ENCODE results near the gene IMPDH2. TPM values are rescaled to one million over a fixed set of nuclear protein-coding genes. Genes with fewer than 3 reads are reported as not detected.

The IMPDH2 gene
- 96.7 TPM for polyA plus RNA-seq

DNA sequence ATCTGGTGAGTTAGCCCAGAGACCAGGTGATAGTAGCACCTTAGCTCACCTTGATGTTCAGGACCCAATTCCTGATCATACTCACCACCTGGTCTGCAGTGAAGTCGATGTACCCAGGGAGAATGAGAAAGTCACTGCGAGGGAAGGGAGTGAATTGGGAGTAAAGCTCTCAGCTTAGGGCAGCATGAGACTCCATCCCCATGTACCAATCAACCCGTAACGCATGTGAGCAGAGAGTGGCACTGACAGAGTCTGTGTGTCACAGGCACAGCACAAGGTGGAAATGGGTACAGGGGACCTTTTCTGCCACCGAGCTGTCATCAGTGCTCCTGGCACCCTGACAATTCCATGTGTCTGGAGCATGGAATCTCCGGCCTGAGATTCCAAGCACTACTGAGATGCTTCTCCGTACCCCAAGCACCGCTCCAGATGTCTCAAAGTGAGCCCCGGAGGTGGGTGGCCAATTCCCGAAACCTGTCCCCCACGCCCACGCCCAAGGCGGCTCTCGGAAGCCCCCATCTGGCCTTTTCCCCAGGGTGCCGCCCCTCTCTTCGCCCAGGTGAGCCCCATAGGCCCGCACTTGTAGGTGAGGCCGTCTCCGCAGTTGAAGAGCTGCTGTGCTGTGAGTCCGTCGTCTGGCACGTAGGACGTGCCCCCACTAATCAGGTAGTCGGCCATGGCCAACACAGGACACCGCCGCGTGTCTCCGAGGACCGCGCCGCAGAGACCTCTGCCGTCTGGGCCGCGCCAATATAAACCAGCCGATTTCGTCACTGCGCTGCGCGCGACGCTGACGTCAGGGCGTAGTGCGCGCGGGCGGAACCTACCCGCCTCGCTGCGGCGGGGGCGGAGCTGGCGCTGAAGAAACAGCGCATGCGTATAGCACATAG lies at the start of gene IMPDH2:
IMPDH2 (minus strand) TSS at position 726 of the 890 bp plus-strand sequence; CDS start at position 678, 48 bp downstream.
- no peaks in the 10 kb centered on the region for H3K27me3 Mint-ChIP-seq
- H3K27ac Mint-ChIP-seq: peak within 1 kb of the TSS; percentile 79 to 98 (median 91)
- no peaks in the 10 kb centered on the region for H3K36me3 Mint-ChIP-seq
- H3K9me3 Mint-ChIP-seq: no peaks in the 10 kb centered on the region
- H3K4me3 Mint-ChIP-seq: peak within 1 kb of the TSS; percentile 85 to 97 (median 94)
- H3K4me1 Mint-ChIP-seq: peaks cover 14 to 37% (median 20%) of the 10 kb centered on the region in 3 donors

DNA sequence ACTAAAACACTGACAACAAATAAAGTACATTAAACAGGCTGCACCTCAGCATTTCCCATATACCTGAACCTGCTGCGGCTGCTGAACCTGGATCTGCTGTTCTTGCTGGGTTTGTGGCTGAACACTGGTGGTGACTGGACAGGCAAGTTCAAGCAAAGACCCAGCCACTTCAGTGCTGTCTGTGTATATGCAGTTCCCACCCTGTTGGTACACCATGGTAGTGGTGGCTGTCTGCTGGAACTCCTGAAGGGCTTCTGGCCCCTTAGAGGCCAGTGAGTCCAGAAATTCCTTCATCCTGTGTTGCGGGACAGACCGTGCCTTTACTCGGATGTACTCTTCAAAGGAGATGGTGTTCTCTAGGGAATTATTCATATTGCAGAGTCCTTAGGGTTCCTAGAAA lies 47.4 kb upstream of the IMPDH2 start:
- Mint-ChIP-seq H3K27ac (peak overlapping the region in 1 of 3 donors; percentile 81), H3K27me3 (no peaks in the 10 kb centered on the region), H3K36me3 (peaks cover 3% of the 10 kb centered on the region), H3K4me1 (peaks cover 5 to 8% (median 6%) of the 10 kb centered on the region in 3 donors), H3K4me3 (no peak overlapping the region), H3K9me3 (no peaks in the 10 kb centered on the region)

DNA sequence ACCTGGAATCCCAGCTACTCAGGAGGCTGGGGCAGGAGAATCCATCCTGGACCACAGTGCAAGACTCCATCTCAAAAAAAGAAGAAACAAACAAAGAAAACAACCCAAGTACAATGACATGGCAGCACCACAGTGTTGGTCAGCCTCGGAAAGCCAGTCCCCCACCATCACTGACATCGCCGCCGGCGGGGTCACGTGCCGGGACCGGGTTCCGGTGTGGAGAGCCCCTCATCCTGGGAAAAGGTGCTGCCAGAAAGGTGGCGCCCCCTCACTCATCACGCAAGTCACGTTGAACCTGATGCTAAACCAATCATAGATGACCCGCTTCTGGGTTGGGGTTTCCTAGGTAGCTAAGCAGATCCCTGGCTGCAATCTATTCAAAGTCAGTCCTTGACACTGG lies 46.9 kb upstream of the IMPDH2 start:
- H3K4me1 Mint-ChIP-seq: peaks cover 5 to 8% (median 6%) of the 10 kb centered on the region in 3 donors
- H3K9me3 Mint-ChIP-seq: no peaks in the 10 kb centered on the region
- H3K27me3 Mint-ChIP-seq: no peaks in the 10 kb centered on the region
- no peak overlapping the region for H3K4me3 Mint-ChIP-seq
- H3K36me3 Mint-ChIP-seq: peaks cover 3% of the 10 kb centered on the region
- H3K27ac Mint-ChIP-seq: no peak overlapping the region

DNA sequence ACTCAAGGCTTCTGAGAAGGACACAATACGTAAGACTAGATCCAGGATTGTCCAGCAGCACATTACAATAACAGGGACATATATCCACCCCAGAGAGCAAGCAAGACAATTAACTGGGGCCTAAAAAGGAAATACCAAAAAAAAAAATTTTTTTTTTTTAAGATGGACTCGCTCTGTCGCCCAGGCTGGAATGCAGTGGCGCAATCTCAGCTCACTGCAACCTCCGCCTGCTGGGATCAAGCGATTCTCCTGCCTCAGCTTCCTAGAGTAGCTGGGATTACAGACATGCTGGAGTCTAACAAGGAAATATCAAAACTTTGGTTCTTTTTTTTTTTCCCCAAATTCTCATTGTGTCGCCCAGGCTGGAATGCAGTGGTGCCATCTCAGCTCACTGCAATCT lies 28.8 kb upstream of the IMPDH2 start:
- Mint-ChIP-seq H3K4me3 (no peak overlapping the region), H3K9me3 (no peaks in the 10 kb centered on the region), H3K4me1 (peaks cover 0 to 3% (median 2%) of the 10 kb centered on the region in 3 donors), H3K36me3 (no peaks in the 10 kb centered on the region), H3K27ac (no peak overlapping the region), H3K27me3 (no peaks in the 10 kb centered on the region)

DNA sequence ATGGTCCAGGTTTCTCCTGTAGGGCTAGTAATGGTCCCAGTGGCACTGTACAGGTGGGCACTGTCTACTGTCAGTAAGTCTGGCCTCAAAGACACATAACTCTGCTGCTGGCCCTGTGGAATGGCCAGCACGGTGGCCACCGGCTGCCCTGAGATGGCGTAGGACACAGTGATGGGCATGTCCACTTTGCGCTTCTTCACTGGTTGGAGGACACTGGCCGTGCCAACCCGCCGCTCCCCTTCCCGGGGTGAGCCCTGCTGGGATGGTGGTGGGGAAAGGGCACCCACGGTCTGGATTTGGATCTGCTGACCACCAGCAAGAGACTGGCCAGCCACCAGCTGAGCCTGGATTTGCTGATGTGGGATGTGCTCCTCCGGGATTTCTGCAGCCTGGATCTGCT lies 28.1 kb upstream of the IMPDH2 start:
- Mint-ChIP-seq H3K4me3 (no peak overlapping the region), H3K27ac (no peak overlapping the region), H3K36me3 (no peaks in the 10 kb centered on the region), H3K27me3 (no peaks in the 10 kb centered on the region), H3K9me3 (no peaks in the 10 kb centered on the region), H3K4me1 (peaks cover 0 to 4% (median 3%) of the 10 kb centered on the region in 3 donors)

DNA sequence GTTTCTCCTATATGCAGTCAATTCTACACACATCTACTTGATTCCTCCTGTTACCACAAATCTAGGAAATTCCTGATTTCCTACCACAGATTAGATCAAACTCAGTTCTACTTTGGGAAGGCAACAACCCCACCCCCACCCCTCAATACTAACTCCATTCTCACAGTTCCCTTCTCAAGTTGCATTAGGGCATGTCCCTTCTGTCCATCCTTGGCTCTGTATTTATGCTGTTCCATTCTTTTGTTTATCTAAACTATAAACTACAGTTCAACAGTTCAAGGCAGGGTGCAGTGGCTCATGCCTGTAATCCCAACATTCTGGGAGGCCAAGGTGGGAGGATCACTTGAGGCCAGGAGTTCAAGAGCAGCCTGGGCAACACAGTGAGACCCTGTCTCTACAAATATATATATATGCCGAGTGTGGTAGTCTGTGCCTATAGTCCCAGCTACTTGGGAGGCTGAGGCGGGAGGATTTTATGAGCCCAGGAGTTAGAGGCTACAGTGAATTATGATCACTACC lies 25.2 kb upstream of the IMPDH2 start:
- Mint-ChIP-seq H3K36me3 (peaks cover 6% of the 10 kb centered on the region), H3K27me3 (no peaks in the 10 kb centered on the region), H3K4me3 (no peak overlapping the region), H3K27ac (peak overlapping the region in 2 of 3 donors; percentile 32 to 57), H3K9me3 (no peaks in the 10 kb centered on the region), H3K4me1 (peaks cover 3 to 8% (median 5%) of the 10 kb centered on the region in 3 donors)

DNA sequence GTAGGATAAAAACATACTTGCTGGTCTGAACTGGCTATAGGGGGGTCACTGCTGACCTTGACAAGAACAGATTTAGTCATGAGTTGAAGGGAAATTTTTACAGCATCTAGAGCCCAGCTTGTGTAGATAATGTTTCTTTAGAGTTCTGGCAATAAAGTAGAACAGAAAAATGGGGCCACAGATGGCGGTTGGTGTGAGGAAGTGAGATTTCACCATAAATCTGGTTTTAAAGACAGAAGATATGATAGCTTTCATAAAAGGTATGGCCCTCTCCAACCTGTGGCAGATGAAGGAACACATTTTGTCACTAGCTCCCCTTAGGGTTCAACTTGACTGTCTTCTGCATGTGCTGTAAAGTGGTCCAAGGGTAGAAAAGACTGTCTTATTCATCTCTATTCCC lies 24.3 kb upstream of the IMPDH2 start:
- H3K4me3 Mint-ChIP-seq: no peak overlapping the region
- H3K4me1 Mint-ChIP-seq: peaks cover 3 to 8% (median 5%) of the 10 kb centered on the region in 3 donors
- H3K9me3 Mint-ChIP-seq: no peaks in the 10 kb centered on the region
- H3K36me3 Mint-ChIP-seq: peaks cover 6% of the 10 kb centered on the region
- H3K27ac Mint-ChIP-seq: peak overlapping the region in 1 of 3 donors; percentile 32
- H3K27me3 Mint-ChIP-seq: no peaks in the 10 kb centered on the region

DNA sequence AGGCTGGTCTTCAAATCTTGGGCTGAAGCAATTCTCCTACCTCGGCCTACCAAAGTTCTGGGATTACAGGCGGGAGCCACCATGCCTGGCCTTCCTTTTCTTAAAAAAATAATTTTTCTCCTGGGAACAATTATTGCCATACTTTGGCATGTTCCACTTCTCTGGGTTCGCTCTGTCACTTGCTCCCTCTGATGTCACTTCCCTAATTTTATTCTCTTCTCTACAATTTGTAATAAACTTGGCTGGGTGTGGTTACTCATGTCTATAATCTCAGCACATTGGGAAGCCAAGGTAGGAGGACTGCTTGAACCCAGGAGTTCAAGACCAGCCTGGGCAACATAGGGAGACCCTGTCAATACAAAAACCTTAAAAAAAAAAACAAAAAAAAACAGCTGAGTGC lies 6.1 kb upstream of the IMPDH2 start:
- no peak overlapping the region for H3K27ac Mint-ChIP-seq
- peaks cover 3% of the 10 kb centered on the region for H3K36me3 Mint-ChIP-seq
- H3K4me3 Mint-ChIP-seq: no peak overlapping the region
- H3K4me1 Mint-ChIP-seq: peaks cover 0 to 2% (median 0%) of the 10 kb centered on the region in 3 donors
- no peaks in the 10 kb centered on the region for H3K9me3 Mint-ChIP-seq
- H3K27me3 Mint-ChIP-seq: no peaks in the 10 kb centered on the region

DNA sequence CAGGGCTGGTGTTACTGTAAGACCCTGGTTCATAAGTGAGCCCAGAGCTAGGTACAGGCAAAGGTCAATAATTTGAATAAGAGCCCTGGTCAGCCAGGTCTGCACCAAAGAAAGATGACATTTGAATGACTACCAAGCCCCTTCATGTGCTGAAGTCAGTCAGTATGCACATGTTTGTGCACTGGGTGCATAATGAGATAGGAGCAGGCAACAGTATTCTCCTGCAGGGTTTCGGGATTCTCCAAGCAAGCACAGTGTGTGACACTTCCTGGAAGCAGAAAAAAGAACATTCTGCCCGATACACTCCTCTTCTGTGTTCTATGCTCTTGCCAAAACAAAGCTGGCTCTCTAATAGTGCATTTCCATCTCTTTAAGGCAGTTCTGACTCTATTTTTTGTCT lies 5.5 kb upstream of the IMPDH2 start:
- H3K4me1 Mint-ChIP-seq: peaks cover 0 to 2% (median under 1%) of the 10 kb centered on the region in 3 donors
- H3K9me3 Mint-ChIP-seq: no peaks in the 10 kb centered on the region
- H3K27ac Mint-ChIP-seq: peak overlapping the region in 1 of 3 donors; percentile 31
- no peaks in the 10 kb centered on the region for H3K27me3 Mint-ChIP-seq
- peaks cover 3% of the 10 kb centered on the region for H3K36me3 Mint-ChIP-seq
- no peak overlapping the region for H3K4me3 Mint-ChIP-seq

DNA sequence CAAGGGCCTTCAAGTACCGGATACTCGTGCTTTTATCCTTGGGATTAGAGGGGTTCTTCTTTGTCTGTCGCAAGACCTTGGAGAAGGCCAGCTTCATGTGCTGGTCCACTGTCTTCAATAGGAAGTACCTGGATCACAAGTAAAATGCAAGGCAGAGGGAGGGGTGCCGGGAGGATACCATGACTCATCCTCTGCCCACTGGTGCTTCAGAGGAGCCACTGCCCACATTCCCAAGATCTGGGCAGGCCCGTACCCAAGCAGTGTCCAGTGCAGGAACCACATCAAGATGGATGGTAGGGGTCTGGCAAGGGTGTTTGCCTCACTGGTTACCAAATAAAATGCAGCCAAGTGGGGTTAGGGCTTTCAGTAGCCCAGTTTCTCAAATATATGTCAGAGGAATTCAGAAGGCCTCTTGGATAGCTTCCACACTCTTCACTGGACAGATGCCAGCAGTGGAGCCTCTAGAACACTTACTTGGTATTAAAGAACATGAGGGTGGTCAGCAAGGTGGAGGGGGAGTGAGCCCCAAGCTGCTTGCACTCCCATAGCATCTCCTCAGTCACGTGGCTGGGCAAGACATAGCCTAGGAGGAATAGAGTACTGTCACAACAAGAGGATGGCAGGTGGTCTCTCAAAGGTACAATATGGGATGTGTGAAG lies 3.6 kb upstream of the IMPDH2 start:
- peaks cover 7 to 14% (median 14%) of the 10 kb centered on the region in 3 donors for H3K4me1 Mint-ChIP-seq
- H3K27me3 Mint-ChIP-seq: no peaks in the 10 kb centered on the region
- H3K27ac Mint-ChIP-seq: no peak overlapping the region
- H3K36me3 Mint-ChIP-seq: peaks cover 3% of the 10 kb centered on the region
- no peaks in the 10 kb centered on the region for H3K9me3 Mint-ChIP-seq
- no peak overlapping the region for H3K4me3 Mint-ChIP-seq

DNA sequence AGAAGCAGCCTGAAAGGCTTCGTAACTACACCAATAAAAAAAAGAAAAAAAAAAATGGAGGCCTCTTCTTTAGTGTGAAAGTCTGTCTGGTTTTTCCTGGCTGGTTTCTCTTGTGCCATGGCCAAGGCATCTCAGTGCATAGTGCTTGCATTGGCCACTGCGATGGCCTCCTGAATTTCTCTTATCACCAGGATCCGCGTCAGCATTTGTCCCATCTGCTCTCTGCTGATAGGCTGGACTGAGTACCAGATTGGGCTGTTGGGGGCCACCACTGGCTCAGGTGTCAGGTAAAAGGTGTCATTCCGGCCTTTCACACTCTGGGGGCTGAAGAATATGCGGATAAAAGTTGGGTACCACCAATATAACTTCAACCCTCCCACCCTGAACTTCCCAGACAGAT lies 1.1 kb upstream of the IMPDH2 start:
- Mint-ChIP-seq H3K4me1 (peaks cover 13 to 30% (median 17%) of the 10 kb centered on the region in 3 donors), H3K4me3 (peak overlapping the region in 1 of 4 donors; percentile 9), H3K36me3 (peaks cover under 1% of the 10 kb centered on the region), H3K27ac (peak overlapping the region in 2 of 3 donors; percentile 79 to 98), H3K9me3 (no peaks in the 10 kb centered on the region), H3K27me3 (no peaks in the 10 kb centered on the region)

DNA sequence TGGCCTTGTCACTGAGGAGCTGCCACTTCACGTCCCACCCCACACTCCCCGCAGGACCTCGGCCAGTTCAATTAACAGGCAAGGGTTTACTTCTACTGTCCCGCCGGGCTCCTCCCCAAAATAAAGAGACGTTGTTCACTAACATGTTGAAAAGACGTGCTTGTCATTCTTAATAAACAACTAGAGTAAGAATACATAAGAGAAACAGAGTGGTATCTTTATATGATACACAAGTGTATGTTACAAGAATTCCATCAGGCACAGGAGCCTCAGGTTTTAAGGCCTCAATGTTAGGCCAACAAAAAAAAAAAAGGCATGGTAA lies 326 bp upstream of the IMPDH2 start:
- Mint-ChIP-seq H3K27me3 (no peaks in the 10 kb centered on the region), H3K27ac (peak overlapping the region; percentile 79 to 98 (median 91)), H3K4me1 (peaks cover 14 to 37% (median 20%) of the 10 kb centered on the region in 3 donors), H3K4me3 (peak overlapping the region; percentile 85 to 97 (median 94)), H3K36me3 (no peaks in the 10 kb centered on the region), H3K9me3 (no peaks in the 10 kb centered on the region)

DNA sequence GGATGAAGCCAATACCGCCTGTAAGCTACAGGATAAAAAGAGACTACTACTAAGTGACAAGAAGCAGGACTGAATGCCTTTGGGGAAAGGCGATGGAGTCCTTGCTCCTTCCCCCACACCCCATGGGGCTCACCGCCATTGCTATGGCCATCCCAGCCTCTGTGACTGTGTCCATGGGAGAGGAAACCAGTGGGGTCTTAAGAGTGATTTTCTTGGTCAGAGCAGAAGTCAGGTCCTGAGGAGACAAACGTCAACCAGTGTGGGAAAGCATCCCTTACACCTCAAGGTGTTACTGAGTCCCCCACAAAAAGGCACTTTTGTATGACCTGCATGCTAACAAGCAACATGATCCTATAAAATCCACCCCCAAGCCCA lies 913 bp downstream of the IMPDH2 start:
- Mint-ChIP-seq H3K4me1 (peaks cover 15 to 38% (median 23%) of the 10 kb centered on the region in 3 donors), H3K4me3 (peak overlapping the region; percentile 85 to 97 (median 94)), H3K27ac (peak overlapping the region; percentile 79 to 98 (median 91)), H3K27me3 (no peaks in the 10 kb centered on the region), H3K36me3 (no peaks in the 10 kb centered on the region), H3K9me3 (no peaks in the 10 kb centered on the region)

DNA sequence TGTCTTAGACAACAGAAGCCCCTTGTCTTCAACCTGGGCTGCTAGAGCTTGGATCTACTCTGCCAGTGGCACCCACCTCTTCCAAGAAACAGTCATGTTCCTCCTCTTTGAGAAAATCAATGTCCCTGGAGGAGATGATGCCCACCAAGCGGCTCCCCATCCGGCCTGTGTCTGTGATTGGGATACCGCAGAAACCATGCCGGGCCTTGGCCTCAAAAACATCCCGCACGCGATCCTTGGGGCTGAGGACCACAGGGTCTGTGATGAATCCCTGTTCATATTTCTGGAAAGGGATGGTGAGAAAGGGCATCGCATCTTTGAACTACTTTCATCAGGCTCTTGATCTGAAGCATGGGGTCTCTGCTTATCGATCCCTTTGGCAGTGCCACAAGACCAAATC lies 1.6 kb downstream of the IMPDH2 start:
- no peaks in the 10 kb centered on the region for H3K27me3 Mint-ChIP-seq
- peak overlapping the region in 2 of 3 donors; percentile 23 to 86 for H3K27ac Mint-ChIP-seq
- peaks cover 2% of the 10 kb centered on the region for H3K36me3 Mint-ChIP-seq
- peaks cover 20 to 42% (median 27%) of the 10 kb centered on the region in 3 donors for H3K4me1 Mint-ChIP-seq
- no peaks in the 10 kb centered on the region for H3K9me3 Mint-ChIP-seq
- H3K4me3 Mint-ChIP-seq: peak overlapping the region in 1 of 4 donors; percentile 92

DNA sequence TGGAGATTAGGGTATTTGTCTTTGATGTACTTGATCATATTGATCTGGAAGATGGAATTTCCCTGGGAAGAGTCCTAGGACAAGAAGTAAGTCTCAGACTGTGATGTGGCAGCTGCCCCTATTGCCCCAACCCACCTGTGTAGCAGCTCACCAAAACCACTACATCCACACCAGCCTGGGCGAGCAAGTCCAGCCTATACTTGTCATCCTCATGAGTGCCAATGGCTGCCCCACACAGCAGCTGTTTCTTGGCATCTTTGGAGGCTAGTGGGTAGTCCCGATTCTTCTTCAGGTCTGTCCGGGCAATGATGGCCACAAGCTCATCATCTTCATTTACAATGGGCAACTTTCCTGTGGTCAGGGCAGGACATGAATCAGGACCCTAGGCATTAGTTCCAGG lies 2.7 kb downstream of the IMPDH2 start:
- Mint-ChIP-seq H3K27me3 (no peaks in the 10 kb centered on the region), H3K9me3 (no peaks in the 10 kb centered on the region), H3K36me3 (peaks cover 2% of the 10 kb centered on the region), H3K4me1 (peaks cover 20 to 42% (median 27%) of the 10 kb centered on the region in 3 donors), H3K27ac (peak overlapping the region in 2 of 3 donors; percentile 9 to 86), H3K4me3 (peak overlapping the region in 2 of 4 donors; percentile 70 to 92)
